OCI-LY3 (cell line): Measurements from ENCODE around the gene SYNE1.

ENCODE experiments used
- H2AFZ ChIP-seq: fragments of 200-600, 300-600 bp; shearing (Covaris generic); 2 replicates; pipeline ENCODE4 v1.6.0; 2014; ENCODE audit warnings: antibody characterized with exemption, low read depth, low read length
- H3K27ac ChIP-seq: fragments of 200-600, 300-600 bp; sonication (generic); 2 replicates; pipeline ENCODE4 v1.5.1; 2014; ENCODE audit warnings: mild to moderate bottlenecking, low read length, moderate library complexity, mixed read lengths
- H3K27me3 ChIP-seq: fragments of 200-600, 300-600 bp; sonication (generic); 2 replicates; pipeline ENCODE4 v1.6.1; 2014; ENCODE audit warnings: low read depth, low read length, mixed read lengths
- H3K36me3 ChIP-seq: fragments of 200-600, 300-600 bp; sonication (generic); replicated peaks from 2 replicates; pipeline ENCODE3; 2014; ENCODE audit warnings: low read depth, low read length, mixed read lengths
- H3K4me1 ChIP-seq: fragments of 300-600, 200-600 bp; sonication (generic); 2 replicates; pipeline ENCODE4 v1.6.1; 2014; ENCODE audit warnings: low read length, mixed read lengths
- H3K4me2 ChIP-seq: fragments of 200-600, 300-600 bp; sonication (generic); 2 replicates; pipeline ENCODE4 v1.6.1; 2014; ENCODE audit warnings: low read length, mixed read lengths
- H3K4me3 ChIP-seq: fragments of 300-600, 200-600 bp; sonication (generic); 2 replicates; pipeline ENCODE4 v1.5.1; 2014; ENCODE audit warnings: antibody characterized with exemption, mild to moderate bottlenecking, low read length, moderate library complexity
- H3K79me2 ChIP-seq: fragments of 300-600, 200-600 bp; shearing (Covaris generic); 2 replicates; pipeline ENCODE4 v1.6.1; 2014; ENCODE audit warnings: mild to moderate bottlenecking, low read length, mixed read lengths
- H3K9ac ChIP-seq: fragments of 300-600, 200-600 bp; shearing (Covaris generic); 2 replicates; pipeline ENCODE4 v1.6.0; 2014; ENCODE audit warnings: mild to moderate bottlenecking, low read length, moderate library complexity
- H3K9me3 ChIP-seq: fragments of 200-600, 300-600 bp; shearing (Covaris generic); 2 replicates; pipeline ENCODE4 v1.6.1; 2014; ENCODE audit warnings: low read length, mixed read lengths; ENCODE audit not compliant: insufficient read depth
- H4K20me1 ChIP-seq: fragments of 200-600, 300-600 bp; sonication (generic); 2 replicates; pipeline ENCODE4 v1.6.1; 2016; ENCODE audit warnings: low read length, mixed read lengths; ENCODE audit not compliant: insufficient read depth
- CTCF ChIP-seq: fragments of 200-600, 300-600 bp; sonication (generic); IDR thresholded peaks from 2 replicates; pipeline ENCODE4 v1.5.1; 2014; ENCODE audit warnings: antibody characterized with exemption, low read length, low read depth
- EZH2phosphoT487 ChIP-seq: fragments of 200-600 bp; shearing (Covaris generic); IDR thresholded peaks from 2 replicates; pipeline ENCODE4 v1.6.1; 2018; ENCODE audit warnings: antibody characterized with exemption, mixed run types, low read depth

SYNE1 gene

GRCh38 chr6:152298848-152299735 lies 338.1 kb downstream of the SYNE1 start:
- no peak overlapping the region for H3K4me3 ChIP-seq
- no peaks in the 10 kb centered on the region for H3K36me3 ChIP-seq
- H4K20me1 ChIP-seq: no peaks in the 10 kb centered on the region
- no peaks in the 10 kb centered on the region for H3K79me2 ChIP-seq
- peak overlapping the region; percentile 68 for H3K4me2 ChIP-seq
- no peak overlapping the region for H3K9ac ChIP-seq
- no peak overlapping the region for H2AFZ ChIP-seq
- H3K9me3 ChIP-seq: no peaks in the 10 kb centered on the region
- no peak overlapping the region for H3K27ac ChIP-seq
- H3K27me3 ChIP-seq: no peaks in the 10 kb centered on the region
- H3K4me1 ChIP-seq: peaks cover 34% of the 10 kb centered on the region
- no peak for TF ChIP-seq CTCF
- TF ChIP-seq EZH2phosphoT487: no peak

DNA sequence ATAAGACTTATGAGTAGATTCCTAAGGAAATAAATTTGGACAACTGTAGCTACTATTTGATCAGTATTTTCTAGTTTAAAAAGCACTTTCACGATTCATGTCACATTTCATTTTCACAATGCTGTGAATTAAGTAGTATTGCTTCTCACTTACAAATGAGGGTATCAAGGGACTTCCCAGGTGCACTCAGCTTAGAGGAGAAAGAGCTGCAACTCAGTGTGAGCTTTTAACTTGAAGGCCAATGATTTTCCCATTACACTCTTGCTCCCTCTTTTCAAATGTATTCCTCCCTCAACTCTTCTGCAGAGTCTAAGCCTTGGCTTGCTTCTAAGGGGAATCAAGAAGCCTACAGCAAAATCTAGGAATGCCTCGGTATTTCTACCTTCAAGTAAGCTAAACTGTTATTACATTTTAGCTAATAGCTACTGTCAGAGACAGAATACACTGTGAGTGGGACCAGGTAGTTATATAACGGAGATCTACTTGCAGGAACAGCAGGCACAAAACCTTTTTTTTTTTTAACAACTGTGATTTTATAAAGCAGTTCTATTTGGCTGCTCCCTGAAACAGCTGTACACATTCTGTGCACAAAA lies 339.0 kb downstream of the SYNE1 start:
- H4K20me1 ChIP-seq: no peaks in the 10 kb centered on the region
- 0 out of 2 replicates have a peak overlapping the region, but pooled peaks have one; percentile 24 for H3K4me3 ChIP-seq
- no peaks in the 10 kb centered on the region for H3K9me3 ChIP-seq
- TF ChIP-seq EZH2phosphoT487: no peak
- no peak for TF ChIP-seq CTCF
- peaks cover 34% of the 10 kb centered on the region for H3K4me1 ChIP-seq
- H3K27me3 ChIP-seq: no peaks in the 10 kb centered on the region
- H3K79me2 ChIP-seq: no peaks in the 10 kb centered on the region
- H3K9ac ChIP-seq: no peak overlapping the region
- peak overlapping the region; percentile 27; the same call in 1 of the 2 replicates for H3K27ac ChIP-seq
- H3K36me3 ChIP-seq: no peaks in the 10 kb centered on the region
- H2AFZ ChIP-seq: no peak overlapping the region; the same call in 1 of the 2 replicates
- peak overlapping the region; percentile 68 for H3K4me2 ChIP-seq

GRCh38 chr6:152296648-152297376 lies 340.4 kb downstream of the SYNE1 start:
- H3K36me3 ChIP-seq: no peaks in the 10 kb centered on the region
- TF ChIP-seq EZH2phosphoT487 (no peak), CTCF (no peak)
- H3K27me3 ChIP-seq: no peaks in the 10 kb centered on the region
- H3K4me1 ChIP-seq: peaks cover 31% of the 10 kb centered on the region
- no peak overlapping the region for H3K4me3 ChIP-seq
- no peaks in the 10 kb centered on the region for H3K79me2 ChIP-seq
- H4K20me1 ChIP-seq: no peaks in the 10 kb centered on the region
- no peak overlapping the region for H3K9ac ChIP-seq
- H3K9me3 ChIP-seq: no peaks in the 10 kb centered on the region
- no peak overlapping the region for H3K27ac ChIP-seq
- H2AFZ ChIP-seq: no peak overlapping the region
- H3K4me2 ChIP-seq: no peak overlapping the region

DNA sequence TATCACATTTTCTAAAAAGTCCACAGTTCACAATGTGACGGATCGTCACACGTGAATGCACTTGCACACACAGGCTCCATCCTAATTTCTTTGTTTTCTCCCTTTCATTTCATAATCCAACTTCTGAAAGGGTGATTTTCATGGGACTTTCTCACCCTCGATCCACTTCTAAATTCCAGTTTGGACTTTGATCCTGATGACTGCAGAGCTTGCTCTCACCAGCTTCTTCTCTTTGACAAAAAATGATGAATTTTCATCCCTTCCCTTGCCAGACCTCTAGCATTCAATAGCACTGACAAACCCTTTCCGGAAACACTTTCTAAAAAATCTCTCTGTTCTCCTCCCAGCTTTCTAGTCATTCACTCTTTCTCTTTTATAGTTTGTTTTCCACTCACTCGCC lies 341.2 kb downstream of the SYNE1 start:
- Histone ChIP-seq H3K9ac (no peak overlapping the region), H2AFZ (no peak overlapping the region), H3K9me3 (no peaks in the 10 kb centered on the region), H3K4me3 (no peak overlapping the region), H3K4me2 (no peak overlapping the region), H3K79me2 (no peaks in the 10 kb centered on the region), H3K27ac (no peak overlapping the region), H4K20me1 (no peaks in the 10 kb centered on the region), H3K27me3 (no peaks in the 10 kb centered on the region), H3K4me1 (peaks cover 27% of the 10 kb centered on the region), H3K36me3 (no peaks in the 10 kb centered on the region)
- no peak for TF ChIP-seq CTCF
- no peak for TF ChIP-seq EZH2phosphoT487
